ENCODE results near the gene OGDH.

OGDH gene

GRCh38 chr7:44661233-44661632, 54.8 kb downstream of the OGDH start:
- no peak for TF ChIP-seq CTCF (IDR thresholded peaks at IDR 0.05; ENCODE audit: borderline replicate concordance, insufficient read depth, low read depth, low read length)
- no peak overlapping the region for H3K4me3 ChIP-seq (ENCODE audit: low read depth, low read length)

- no peak for TF ChIP-seq CTCF (IDR thresholded peaks at IDR 0.05; ENCODE audit: borderline replicate concordance, insufficient read depth, low read depth, low read length)
- no peak overlapping the region for H3K4me3 ChIP-seq (ENCODE audit: low read depth, low read length)
These were observed 58.5 kb downstream of the OGDH start for GRCh38 chr7:44664780-44665461.

GRCh38 chr7:44665531-44666213, 59.2 kb downstream of the OGDH start:
- H3K4me3 ChIP-seq (ENCODE audit: low read depth, low read length), result no peak overlapping the region
- TF ChIP-seq CTCF (IDR thresholded peaks at IDR 0.05; ENCODE audit: borderline replicate concordance, insufficient read depth, low read depth, low read length), result no peak

GRCh38 chr7:44666566-44666965, 60.1 kb downstream of the OGDH start:
- H3K4me3 ChIP-seq (ENCODE audit: low read depth, low read length), result no peak overlapping the region
- TF ChIP-seq CTCF (IDR thresholded peaks at IDR 0.05; ENCODE audit: borderline replicate concordance, insufficient read depth, low read depth, low read length), result no peak

- H3K4me3 ChIP-seq (ENCODE audit: low read depth, low read length), result no peak overlapping the region
- TF ChIP-seq CTCF (IDR thresholded peaks at IDR 0.05; ENCODE audit: borderline replicate concordance, insufficient read depth, low read depth, low read length), result no peak
These were observed 60.8 kb downstream of the OGDH start for GRCh38 chr7:44667190-44667589.

GRCh38 chr7:44671069-44671468, 64.6 kb downstream of the OGDH start:
- TF ChIP-seq CTCF (IDR thresholded peaks at IDR 0.05; ENCODE audit: borderline replicate concordance, insufficient read depth, low read depth, low read length), result no peak
- no peak overlapping the region for H3K4me3 ChIP-seq (ENCODE audit: low read depth, low read length)

- H3K4me3 ChIP-seq (ENCODE audit: low read depth, low read length), result no peak overlapping the region
- no peak for TF ChIP-seq CTCF (IDR thresholded peaks at IDR 0.05; ENCODE audit: borderline replicate concordance, insufficient read depth, low read depth, low read length)
These were observed 66.9 kb downstream of the OGDH start for GRCh38 chr7:44673324-44673723.
